ENCODE results near the gene NOP10. TPM values are rescaled to one million over a fixed set of nuclear protein-coding genes. Genes with fewer than 3 reads are reported as not detected.
A peak's percentile ranks its signal among the peaks of the same experiment; 100 is the strongest.

The NOP10 gene
- total RNA-seq, 2 donors from 2014 or later, result 28.9 to 88.8 TPM

GRCh38 chr15:34314491-34315490 lies 28.1 kb downstream of the NOP10 start:
- Histone ChIP-seq H3K9me3 (no peaks in the 10 kb centered on the region), H3K36me3 (no peaks in the 10 kb centered on the region), H3K27me3 (replicated peaks; ENCODE audit: insufficient read depth) (no peaks in the 10 kb centered on the region), H3K4me3 (no peak overlapping the region), H3K27ac (no peak overlapping the region), H3K4me1 (ENCODE audit: control insufficient read depth in 1 of 2, low read depth in 2 of 2) (peaks cover 19 to 34% of the 10 kb centered on the region in 2 donors)
- ATAC-seq (ENCODE audit: insufficient number of reproducible peaks, low FRiP score, low read depth) (no peak), DNase-seq (ENCODE audit: low spot score) (no peak)
- TF ChIP-seq, protein P1, sequence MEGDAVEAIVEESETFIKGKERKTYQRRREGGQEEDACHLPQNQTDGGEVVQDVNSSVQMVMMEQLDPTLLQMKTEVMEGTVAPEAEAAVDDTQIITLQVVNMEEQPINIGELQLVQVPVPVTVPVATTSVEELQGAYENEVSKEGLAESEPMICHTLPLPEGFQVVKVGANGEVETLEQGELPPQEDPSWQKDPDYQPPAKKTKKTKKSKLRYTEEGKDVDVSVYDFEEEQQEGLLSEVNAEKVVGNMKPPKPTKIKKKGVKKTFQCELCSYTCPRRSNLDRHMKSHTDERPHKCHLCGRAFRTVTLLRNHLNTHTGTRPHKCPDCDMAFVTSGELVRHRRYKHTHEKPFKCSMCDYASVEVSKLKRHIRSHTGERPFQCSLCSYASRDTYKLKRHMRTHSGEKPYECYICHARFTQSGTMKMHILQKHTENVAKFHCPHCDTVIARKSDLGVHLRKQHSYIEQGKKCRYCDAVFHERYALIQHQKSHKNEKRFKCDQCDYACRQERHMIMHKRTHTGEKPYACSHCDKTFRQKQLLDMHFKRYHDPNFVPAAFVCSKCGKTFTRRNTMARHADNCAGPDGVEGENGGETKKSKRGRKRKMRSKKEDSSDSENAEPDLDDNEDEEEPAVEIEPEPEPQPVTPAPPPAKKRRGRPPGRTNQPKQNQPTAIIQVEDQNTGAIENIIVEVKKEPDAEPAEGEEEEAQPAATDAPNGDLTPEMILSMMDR (IDR thresholded peaks at IDR 0.05), result no peak

DNA sequence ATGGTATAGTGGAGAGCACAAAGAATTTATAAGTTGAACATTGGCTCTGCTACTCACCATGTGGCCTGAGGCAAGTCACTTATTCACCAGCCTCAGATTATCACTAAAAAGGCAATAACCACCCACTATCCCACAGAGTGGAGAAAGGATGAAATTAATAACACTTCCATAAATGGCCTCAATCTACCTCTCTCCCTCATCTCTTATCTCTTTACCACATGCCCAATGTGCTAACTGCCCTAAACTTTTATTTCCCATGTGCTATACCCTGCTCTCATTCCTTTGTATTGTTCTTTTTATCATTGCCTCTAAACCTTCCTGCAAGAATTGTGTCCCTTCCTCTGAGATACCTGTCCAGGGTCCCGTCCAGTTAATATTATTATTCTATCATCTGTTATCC lies 31.4 kb downstream of the NOP10 start:
- Histone ChIP-seq H3K27me3 (replicated peaks; ENCODE audit: insufficient read depth) (no peaks in the 10 kb centered on the region), H3K36me3 (no peaks in the 10 kb centered on the region), H3K4me1 (ENCODE audit: control insufficient read depth in 1 of 2, low read depth in 2 of 2) (peaks cover 10 to 30% of the 10 kb centered on the region in 2 donors), H3K9me3 (no peaks in the 10 kb centered on the region), H3K27ac (no peak overlapping the region), H3K4me3 (no peak overlapping the region)
- no peak for DNase-seq (ENCODE audit: low spot score)
- TF ChIP-seq, protein P1 (IDR thresholded peaks at IDR 0.05), result no peak
- ATAC-seq (ENCODE audit: insufficient number of reproducible peaks, low FRiP score, low read depth), result no peak

DNA sequence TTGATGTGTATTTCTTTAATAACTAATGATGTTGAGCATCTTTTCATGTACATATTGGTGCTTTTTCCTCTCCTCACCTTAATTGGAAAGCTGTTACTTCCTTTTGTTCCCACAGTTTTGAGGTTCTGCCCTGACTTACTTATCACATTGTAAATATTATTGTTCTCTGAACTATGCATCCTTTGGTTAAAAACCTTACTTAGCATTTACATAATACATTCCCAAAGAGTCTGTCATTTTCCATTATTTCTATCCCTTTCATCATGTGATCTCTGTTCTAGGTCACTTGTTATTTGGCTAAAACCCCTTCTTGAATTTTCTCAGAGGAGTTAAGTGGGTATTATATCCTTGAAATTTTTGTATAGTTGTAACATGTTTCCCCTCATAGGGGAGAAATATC lies 38.3 kb downstream of the NOP10 start:
- Histone ChIP-seq H3K27ac (peak overlapping the region; percentile 53 to 70), H3K36me3 (no peaks in the 10 kb centered on the region), H3K4me3 (no peak overlapping the region), H3K4me1 (ENCODE audit: control insufficient read depth in 1 of 2, low read depth in 2 of 2) (peaks cover 24 to 47% of the 10 kb centered on the region in 2 donors), H3K27me3 (replicated peaks; ENCODE audit: insufficient read depth) (no peaks in the 10 kb centered on the region), H3K9me3 (no peaks in the 10 kb centered on the region)
- ATAC-seq (ENCODE audit: insufficient number of reproducible peaks, low FRiP score, low read depth) (no peak), DNase-seq (ENCODE audit: low spot score) (no peak)
- TF ChIP-seq, protein P1 (IDR thresholded peaks at IDR 0.05), result no peak

DNA sequence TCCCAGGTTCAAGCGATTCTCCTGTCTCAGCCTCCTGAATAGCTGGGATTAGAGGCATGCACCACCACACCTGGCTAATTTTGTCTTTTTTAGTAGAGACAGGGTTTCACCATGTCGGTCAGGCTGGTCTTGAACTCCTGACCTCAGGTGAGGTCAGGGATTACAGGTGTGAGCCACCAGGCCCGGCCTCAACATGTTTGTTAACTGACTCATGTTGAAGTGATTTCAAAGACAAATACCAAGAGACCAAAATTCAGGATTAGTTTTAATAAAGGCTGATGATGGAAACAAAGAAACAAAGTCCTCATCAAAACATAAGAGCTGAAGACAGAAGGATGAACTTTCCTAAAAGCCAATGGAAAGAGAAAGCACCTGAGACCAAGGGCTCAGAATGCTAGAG lies 41.9 kb downstream of the NOP10 start:
- no peak for ATAC-seq (ENCODE audit: insufficient number of reproducible peaks, low FRiP score, low read depth)
- no peaks in the 10 kb centered on the region for H3K9me3 ChIP-seq
- H3K27ac ChIP-seq, result no peak overlapping the region
- peaks cover 38 to 58% of the 10 kb centered on the region in 2 donors for H3K4me1 ChIP-seq (ENCODE audit: control insufficient read depth in 1 of 2, low read depth in 2 of 2)
- no peaks in the 10 kb centered on the region for H3K36me3 ChIP-seq
- no peaks in the 10 kb centered on the region for H3K27me3 ChIP-seq (replicated peaks; ENCODE audit: insufficient read depth)
- no peak overlapping the region for H3K4me3 ChIP-seq
- TF ChIP-seq, protein P1 (IDR thresholded peaks at IDR 0.05), result no peak
- DNase-seq (ENCODE audit: low spot score), result no peak

DNA sequence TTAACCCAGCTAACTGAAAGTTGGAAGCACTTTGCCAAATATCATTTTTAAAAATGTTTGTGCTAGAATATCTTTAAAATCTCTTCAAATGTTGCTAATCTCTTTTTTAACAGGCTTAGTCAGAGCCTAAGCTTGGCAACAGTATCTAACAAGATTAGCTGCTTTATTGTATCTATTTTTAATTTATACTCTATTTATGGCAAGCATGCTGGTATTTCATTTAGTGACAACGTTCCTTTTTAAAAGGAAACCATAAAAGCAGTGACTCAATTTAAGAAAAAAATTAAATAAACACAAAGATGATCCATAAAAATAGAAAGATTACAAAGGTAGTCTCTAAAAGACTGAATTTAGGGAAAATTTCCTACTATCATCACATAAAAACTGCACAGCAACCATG lies 45.9 kb downstream of the NOP10 start:
- peak; percentile 71 for ATAC-seq (ENCODE audit: insufficient number of reproducible peaks, low FRiP score, low read depth)
- H3K4me3 ChIP-seq, result peak overlapping the region; percentile 46
- H3K4me1 ChIP-seq (ENCODE audit: control insufficient read depth in 1 of 2, low read depth in 2 of 2), result peaks cover 21 to 40% of the 10 kb centered on the region in 2 donors
- H3K36me3 ChIP-seq, result peaks cover 2% of the 10 kb centered on the region
- peak overlapping the region; percentile 81 to 89 for H3K27ac ChIP-seq
- no peaks in the 10 kb centered on the region for H3K27me3 ChIP-seq (replicated peaks; ENCODE audit: insufficient read depth)
- no peaks in the 10 kb centered on the region for H3K9me3 ChIP-seq
- TF ChIP-seq, protein P1 (IDR thresholded peaks at IDR 0.05), result no peak
- no peak for DNase-seq (ENCODE audit: low spot score)
